Endothelial cell of umbilical vein (primary cell): ENCODE data around the gene ANXA9. TPM values are rescaled to one million over a fixed set of nuclear protein-coding genes. Genes with fewer than 3 reads are reported as not detected.

ENCODE experiments used
- BruUV-seq: library from RNA; stranded (reverse); fragments of 400-500 nt; replicated peaks from 2 replicates; lab custom pipeline; 2021; lab: Mats Ljungman, UMichigan
- CTCF ChIA-PET: fragments of 300-600, 350-600 bp; sonication (Branson Sonifier 250); formaldehyde crosslinking; loops from one replicate; lab custom pipeline; 2021; ENCODE audit warnings: antibody characterized with exemption, inconsistent platforms; lab: Charles Lee
- POLR2A ChIA-PET: fragments of 300-600, 350-600 bp; sonication (Branson Sonifier 250); formaldehyde crosslinking; loops from one replicate; lab custom pipeline; 2021; ENCODE audit warnings: antibody characterized with exemption, inconsistent platforms; lab: Charles Lee
- DNase-seq: peaks from one replicate; pipeline ENCODE4 v3.0.0-alpha.2; 2011; ENCODE audit warnings: low read depth, low spot score
- FAIRE-seq: peaks from 2 replicates; lab custom pipeline; 2011; peaks lifted over from hg19 to GRCh38; lab: Jason Lieb, UNC
- H2AFZ ChIP-seq: 2 replicates; pipeline ENCODE4 v1.6.0; 2012; ENCODE audit warnings: low read depth, low read length, control low read depth, inconsistent platforms
- H3K27ac ChIP-seq: 2 replicates; pipeline ENCODE4 v1.5.1; 2011; ENCODE audit warnings: low read depth, mild to moderate bottlenecking, control low read depth, low read length, moderate library complexity; ENCODE audit not compliant: insufficient read depth
- H3K27me3 ChIP-seq, 2 experiments: 2 replicates each; pipeline versions ENCODE4 v1.6.0 to v1.6.1; 2011; ENCODE audit warnings: low read length in 2 of 2, mixed read lengths in 1 of 2; ENCODE audit not compliant: control insufficient read depth in 2 of 2, insufficient read depth in 2 of 2
- H3K36me3 ChIP-seq, 2 experiments: 2 replicates in 1 of 2; 3 replicates in 1 of 2; pipeline ENCODE4 v1.5.1; 2011; ENCODE audit warnings: low read length in 2 of 2, mild to moderate bottlenecking in 1 of 2, moderate library complexity in 1 of 2; ENCODE audit not compliant: control insufficient read depth in 2 of 2, insufficient read depth in 2 of 2; ENCODE audit errors: extremely low read depth in 1 of 2
- H3K4me1 ChIP-seq: 3 replicates; pipeline ENCODE4 v1.5.1; 2011; ENCODE audit warnings: mild to moderate bottlenecking, low read length; ENCODE audit not compliant: control insufficient read depth, insufficient read depth; ENCODE audit errors: extremely low read depth
- H3K4me2 ChIP-seq: 2 replicates; pipeline ENCODE4 v1.6.1; 2011; ENCODE audit warnings: low read length, control low read depth, mixed read lengths; ENCODE audit not compliant: insufficient read depth
- H3K4me3 ChIP-seq, 3 experiments: fragments of 200-600 bp in 1 of 3; sonication (generic), shearing (Covaris generic) in 1 of 3; replicated peaks in 1 of 3; 2 replicates each; pipeline ENCODE4 v1.5.1; 2011 to 2016; ENCODE audit warnings: control low read depth in 3 of 3, low read length in 3 of 3, mild to moderate bottlenecking in 2 of 3, inconsistent platforms in 1 of 3, low read depth in 1 of 3, moderate library complexity in 1 of 3; ENCODE audit not compliant: insufficient read depth in 1 of 3
- H3K79me2 ChIP-seq: 2 replicates; pipeline ENCODE4 v1.6.0; 2012; ENCODE audit warnings: low read length, inconsistent platforms; ENCODE audit not compliant: control insufficient read depth, insufficient read depth
- H3K9ac ChIP-seq: replicated peaks from 2 replicates; pipeline ENCODE3; 2011; ENCODE audit warnings: low read length, control low read depth; ENCODE audit not compliant: insufficient read depth; ENCODE audit errors: extremely low read depth
- H3K9me1 ChIP-seq: replicated peaks from 3 replicates; pipeline ENCODE4 v1.6.0; 2011; ENCODE audit warnings: mild to moderate bottlenecking, low read length; ENCODE audit not compliant: control insufficient read depth, insufficient read depth; ENCODE audit errors: extremely low read depth
- H3K9me3 ChIP-seq: replicated peaks from 2 replicates; pipeline ENCODE4 v1.5.1; 2012; ENCODE audit warnings: low read length, inconsistent platforms; ENCODE audit not compliant: control insufficient read depth, insufficient read depth
- H4K20me1 ChIP-seq: replicated peaks from 2 replicates; pipeline ENCODE3; 2011; ENCODE audit warnings: mild to moderate bottlenecking, low read length; ENCODE audit not compliant: control insufficient read depth, insufficient read depth; ENCODE audit errors: extremely low read depth
- GATA2 ChIP-seq: IDR thresholded peaks from 2 replicates; pipeline ENCODE4 v1.7.0; 2011; ENCODE audit warnings: low read depth, mild to moderate bottlenecking, moderate library complexity, mixed read lengths, low read length; ENCODE audit not compliant: insufficient read length, insufficient read depth
- dilution Hi-C: fragments of 300-500 bp; cut with MboI; formaldehyde crosslinking; loops from one replicate; pipeline ENCODE4 v1.15.0; 2019; ENCODE audit warnings: low sequenced_read_pairs; ENCODE audit not compliant: extremely low pct_ligation_motif_present
- intact Hi-C: fragments of 100-400 bp; cut with micrococcal nuclease; formaldehyde crosslinking; loops from one replicate; pipeline ENCODE4 v1.10.0; 2022
- polyA plus RNA-seq, 4 experiments: library from polyadenylated mRNA; depleted of rRNA in 3 of 4; stranded (reverse) in 3 of 4; unstranded in 1 of 4; fragments of >200 nt; gene quantifications; 2 replicates each; pipeline versions ENCODE4 v1.2.1 to v1.2.3, GENCODE V29; 2011 to 2012; ENCODE audit warnings: missing spikeins in 1 of 4
- total RNA-seq: library from RNA; stranded (reverse); gene quantifications from 2 replicates; pipeline ENCODE4 v1.2.3, GENCODE V29; 2021
- TF ChIP-seq, protein P1 (sequence below), 2 donors: IDR thresholded peaks; 1 replicate in 1 of 2; 2 replicates in 1 of 2; pipeline ENCODE4 v1.5.1; 2011; ENCODE audit warnings: low read length in 2 of 2, mild to moderate bottlenecking in 2 of 2, moderate library complexity in 2 of 2, control low read depth in 1 of 2, inconsistent platforms in 1 of 2, low read depth in 1 of 2; ENCODE audit not compliant: insufficient read depth in 1 of 2; ENCODE audit errors: extremely low read depth in 1 of 2

Gene ANXA9
- total and polyA plus RNA-seq, 2 donors (not counting 3 experiments of a cell fraction or from before 2014, with no cell fraction given): not detected

DNA sequence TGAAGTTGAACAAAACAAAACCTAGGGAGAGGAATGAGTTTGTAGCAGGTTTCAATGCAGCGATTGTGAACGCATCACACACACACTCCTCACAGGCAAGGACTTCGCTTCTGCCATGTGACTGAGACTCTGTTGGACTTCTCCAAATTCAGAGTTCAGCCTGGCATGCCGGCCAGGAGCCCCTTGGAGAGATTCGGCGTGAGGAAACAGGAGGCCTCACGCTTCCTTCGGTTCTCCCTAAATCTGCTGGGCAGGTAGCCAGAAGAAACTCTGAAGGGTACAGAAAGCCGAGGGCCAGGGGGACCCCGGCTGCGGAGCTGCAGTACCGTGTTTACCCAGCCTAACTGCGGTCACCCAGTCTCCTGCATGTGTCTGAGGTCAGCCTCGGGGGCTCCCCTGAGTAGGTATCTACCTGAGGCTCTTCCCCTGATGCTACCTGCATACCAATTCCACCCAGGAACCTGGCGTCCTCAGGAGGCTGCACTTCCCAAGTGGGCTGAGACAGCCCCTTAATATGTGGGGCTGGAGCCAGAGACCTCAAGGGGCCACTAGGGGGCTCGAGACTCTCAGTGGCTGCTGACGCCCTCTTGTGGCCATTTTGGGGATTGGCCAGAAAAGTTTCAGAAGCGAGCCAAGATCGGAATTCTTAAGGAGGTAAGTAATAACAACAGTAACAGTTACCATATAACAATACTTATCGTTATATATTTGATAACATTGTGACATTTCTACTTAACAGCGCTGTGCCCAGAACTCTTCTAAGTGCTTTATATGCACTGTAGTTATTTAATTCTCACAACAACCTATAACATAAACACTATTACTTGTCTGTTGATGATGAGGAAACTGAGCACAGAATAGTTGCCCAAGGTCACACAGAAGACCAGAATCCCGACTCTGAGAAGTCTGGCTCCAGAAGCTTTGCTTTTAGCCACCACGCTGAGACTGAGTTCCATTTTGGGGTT is 2.7 kb upstream of the ANXA9 start:
- peak; percentile 91 for DNase-seq
- H3K27ac ChIP-seq: no peak overlapping the region
- FAIRE-seq: peak; percentile 91
- H3K4me1 ChIP-seq: peaks cover 22% of the 10 kb centered on the region
- TF ChIP-seq GATA2: no peak
- TF ChIP-seq, protein P1, sequence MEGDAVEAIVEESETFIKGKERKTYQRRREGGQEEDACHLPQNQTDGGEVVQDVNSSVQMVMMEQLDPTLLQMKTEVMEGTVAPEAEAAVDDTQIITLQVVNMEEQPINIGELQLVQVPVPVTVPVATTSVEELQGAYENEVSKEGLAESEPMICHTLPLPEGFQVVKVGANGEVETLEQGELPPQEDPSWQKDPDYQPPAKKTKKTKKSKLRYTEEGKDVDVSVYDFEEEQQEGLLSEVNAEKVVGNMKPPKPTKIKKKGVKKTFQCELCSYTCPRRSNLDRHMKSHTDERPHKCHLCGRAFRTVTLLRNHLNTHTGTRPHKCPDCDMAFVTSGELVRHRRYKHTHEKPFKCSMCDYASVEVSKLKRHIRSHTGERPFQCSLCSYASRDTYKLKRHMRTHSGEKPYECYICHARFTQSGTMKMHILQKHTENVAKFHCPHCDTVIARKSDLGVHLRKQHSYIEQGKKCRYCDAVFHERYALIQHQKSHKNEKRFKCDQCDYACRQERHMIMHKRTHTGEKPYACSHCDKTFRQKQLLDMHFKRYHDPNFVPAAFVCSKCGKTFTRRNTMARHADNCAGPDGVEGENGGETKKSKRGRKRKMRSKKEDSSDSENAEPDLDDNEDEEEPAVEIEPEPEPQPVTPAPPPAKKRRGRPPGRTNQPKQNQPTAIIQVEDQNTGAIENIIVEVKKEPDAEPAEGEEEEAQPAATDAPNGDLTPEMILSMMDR (IDR thresholded peaks at IDR 0.05; ENCODE audit: extremely low read depth in 1 of 2, insufficient read depth in 1 of 2, low read depth in 1 of 2, low read length in 2 of 2): peak; percentile 100
- no peaks in the 10 kb centered on the region for H3K27me3 ChIP-seq
- no peaks in the 10 kb centered on the region for H3K9me1 ChIP-seq
- no TSS peak for BruUV-seq
- intact Hi-C loops (loop anchor here (1.0 to 5.0 kb wide), 6 partner anchors 16 to 352 kb away; partner anchors contain the start of genes ARNT, ENSA, MINDY1 and SEMA6C), dilution Hi-C loops (no loop called here)
- ChIA-PET POLR2A (no interaction called here), CTCF (interaction anchor here (0.6 to 17.1 kb wide), 8 partner anchors 9 to 128 kb away, joined by 3 to 278 read pairs (median 6); partner anchors contain the start of gene MINDY1)
- H3K79me2 ChIP-seq: no peaks in the 10 kb centered on the region
- no peaks in the 10 kb centered on the region for H3K9me3 ChIP-seq
- H3K9ac ChIP-seq: no peak overlapping the region
- H3K4me3 ChIP-seq: no peak overlapping the region
- H3K4me2 ChIP-seq: peak overlapping the region; percentile 35
- H4K20me1 ChIP-seq: no peaks in the 10 kb centered on the region
- H2AFZ ChIP-seq: peak overlapping the region; percentile 92
- no peaks in the 10 kb centered on the region for H3K36me3 ChIP-seq
